K562 (cell line): ENCODE data around the gene TXNRD2. TPM values are rescaled to one million over a fixed set of nuclear protein-coding genes. Genes with fewer than 3 reads are reported as not detected.

Experiments
- BACH1 ChIP-seq: fragments of 200-800 bp; sonication (Bioruptor generic); IDR thresholded peaks from 2 replicates; pipeline ENCODE4 v1.6.1; 2016; ENCODE audit warnings: missing genetic modification characterization, missing compliant biosample characterization
- DACH1 ChIP-seq: fragments of 450-650 bp; IDR thresholded peaks from 2 replicates; pipeline ENCODE4 v1.6.1; 2018; ENCODE audit not compliant: partially characterized antibody
- ETV1 ChIP-seq: fragments of 450-650 bp; conservative IDR thresholded peaks from 2 replicates; pipeline ENCODE4 v1.6.1; 2016; ENCODE audit warnings: missing genetic modification characterization, control low read depth, low read depth, missing compliant biosample characterization
- FOXK1 ChIP-seq: sonication (generic); formaldehyde crosslinking; IDR thresholded peaks from 2 replicates; pipeline ENCODE4 v1.8.0; 2022; ENCODE audit warnings: missing genetic modification reagents, mild to moderate bottlenecking, borderline replicate concordance
- HDAC3 ChIP-seq: fragments of 450-650 bp; IDR thresholded peaks from 2 replicates; pipeline ENCODE4 v1.6.1; 2018; ENCODE audit warnings: borderline replicate concordance, mild to moderate bottlenecking, moderate library complexity; ENCODE audit not compliant: partially characterized antibody
- HNRNPK ChIP-seq: fragments of 200-400 bp; formaldehyde crosslinking; IDR thresholded peaks from one replicate; pipeline ENCODE4 v1.6.1; 2018; ENCODE audit warnings: mild to moderate bottlenecking, low read depth, low read length; ENCODE audit not compliant: poor library complexity, severe bottlenecking
- L3MBTL2 ChIP-seq: fragments of 450-650 bp; IDR thresholded peaks from 2 replicates; pipeline ENCODE4 v1.6.1; 2016; ENCODE audit warnings: mild to moderate bottlenecking, moderate library complexity
- MTF1 ChIP-seq: fragments of 250-450 bp; sonication (Bioruptor Pico); IDR thresholded peaks from 2 replicates; pipeline ENCODE4 v1.9.0; 2021; ENCODE audit warnings: moderate library complexity, mild to moderate bottlenecking, inconsistent platforms, borderline replicate concordance
- NR3C1 ChIP-seq: sonication (generic); formaldehyde crosslinking; IDR thresholded peaks from 2 replicates; pipeline ENCODE4 v1.8.1; 2022; ENCODE audit warnings: missing genetic modification reagents
- PHB2 ChIP-seq: fragments of 450-650 bp; IDR thresholded peaks from 2 replicates; pipeline ENCODE4 v1.6.1; 2017; ENCODE audit warnings: low read depth
- POLR2G ChIP-seq: fragments of 200-400 bp; formaldehyde crosslinking; IDR thresholded peaks from 2 replicates; pipeline ENCODE4 v1.6.1; 2017; ENCODE audit warnings: low read depth, mild to moderate bottlenecking, antibody characterized with exemption, low read length, moderate library complexity
- PTBP1 ChIP-seq: fragments of 200-400 bp; formaldehyde crosslinking; IDR thresholded peaks from 2 replicates; pipeline ENCODE4 v1.6.1; 2017; ENCODE audit warnings: low read depth, low read length
- SETDB1 ChIP-seq: IDR thresholded peaks from one replicate; pipeline ENCODE4 v1.6.1; 2012; ENCODE audit warnings: low read length, control low read depth, inconsistent platforms
- SIX5 ChIP-seq, 2 experiments: IDR thresholded peaks; 2 replicates each; pipeline ENCODE4 v1.6.1; 2011; ENCODE audit warnings: low read length in 2 of 2, borderline replicate concordance in 1 of 2, low read depth in 1 of 2, mild to moderate bottlenecking in 1 of 2, moderate library complexity in 1 of 2; ENCODE audit not compliant: insufficient read depth in 1 of 2
- SMAD2 ChIP-seq: fragments of 150-350 bp; IDR thresholded peaks from 2 replicates; pipeline ENCODE4 v1.6.1; 2014; ENCODE audit warnings: low read depth, mild to moderate bottlenecking, low read length
- SNIP1 ChIP-seq: fragments of 450-650 bp; IDR thresholded peaks from 2 replicates; pipeline ENCODE4 v1.7.1; 2017; ENCODE audit warnings: low read depth, mild to moderate bottlenecking
- SP1 ChIP-seq: sonication (generic); formaldehyde crosslinking; IDR thresholded peaks from 2 replicates; pipeline ENCODE4 v1.8.1; 2022; ENCODE audit warnings: mild to moderate bottlenecking, missing genetic modification reagents
- TCFL5 ChIP-seq: fragments of 250-450 bp; sonication (Bioruptor Pico); conservative IDR thresholded peaks from 2 replicates; pipeline ENCODE4 v1.6.1; 2021; ENCODE audit warnings: mild to moderate bottlenecking, moderate library complexity, matching md5 sums
- ZBTB8A ChIP-seq: fragments of 450-650 bp; IDR thresholded peaks from 2 replicates; pipeline ENCODE4 v1.6.1; 2018; ENCODE audit warnings: mild to moderate bottlenecking, moderate library complexity; ENCODE audit not compliant: partially characterized antibody
- ZNF239 ChIP-seq: fragments of 250-450 bp; sonication (Bioruptor Pico); IDR thresholded peaks from 2 replicates; pipeline ENCODE4 v1.4.0; 2020; ENCODE audit warnings: mild to moderate bottlenecking
- ZNF592 ChIP-seq: fragments of 450-650 bp; IDR thresholded peaks from 2 replicates; pipeline ENCODE4 v1.6.1; 2017; ENCODE audit warnings: antibody characterized with exemption, mild to moderate bottlenecking
- ZNF695 ChIP-seq: fragments of 450-650 bp; formaldehyde crosslinking; IDR thresholded peaks from 2 replicates; pipeline ENCODE4 v1.4.0; 2020; ENCODE audit warnings: mild to moderate bottlenecking, moderate library complexity
- ZNF75A ChIP-seq: fragments of 450-650 bp; formaldehyde crosslinking; IDR thresholded peaks from 2 replicates; pipeline ENCODE4 v1.4.0; 2020; ENCODE audit warnings: mild to moderate bottlenecking
- polyA plus RNA-seq, 8 experiments: library from polyadenylated mRNA; depleted of rRNA in 4 of 8; stranded (reverse) in 5 of 8; unstranded in 3 of 8; fragments of >200 nt; fragmentation: Nextera tagmentation in 2 of 8; fragmentation: Illumina TruSeq in 1 of 8; extraction: Ambion mirVana in 2 of 8; extraction: Trizol in 1 of 8; gene quantifications; 2 replicates each; pipeline versions ENCODE4 v1.2.1 to v1.2.3, GENCODE V29; 2011 to 2014; ENCODE audit warnings: inconsistent platforms in 1 of 8, missing spikeins in 1 of 8
- total RNA-seq, 7 experiments: library from RNA; depleted of rRNA in 6 of 7; stranded (reverse); fragments of >200 nt in 6 of 7; fragmentation: Illumina TruSeq in 2 of 7; extraction: Trizol in 2 of 7; gene quantifications; 2 replicates each; pipeline versions ENCODE4 v1.2.1 to v1.2.3, GENCODE V29; 2011 to 2021; ENCODE audit warnings: low replicate concordance in 1 of 7
- TF ChIP-seq, protein P1 (sequence below): sonication (generic); formaldehyde crosslinking; IDR thresholded peaks from 2 replicates; pipeline ENCODE4 v1.8.0; 2022; ENCODE audit warnings: mild to moderate bottlenecking, low read depth, missing genetic modification reagents

Gene TXNRD2
- total and polyA plus RNA-seq, 9 of the 15 experiments (the other 6 are each of a cell fraction or from before 2014, with no cell fraction given), result 3.3 to 80.2 (median 49.4) TPM

DNA sequence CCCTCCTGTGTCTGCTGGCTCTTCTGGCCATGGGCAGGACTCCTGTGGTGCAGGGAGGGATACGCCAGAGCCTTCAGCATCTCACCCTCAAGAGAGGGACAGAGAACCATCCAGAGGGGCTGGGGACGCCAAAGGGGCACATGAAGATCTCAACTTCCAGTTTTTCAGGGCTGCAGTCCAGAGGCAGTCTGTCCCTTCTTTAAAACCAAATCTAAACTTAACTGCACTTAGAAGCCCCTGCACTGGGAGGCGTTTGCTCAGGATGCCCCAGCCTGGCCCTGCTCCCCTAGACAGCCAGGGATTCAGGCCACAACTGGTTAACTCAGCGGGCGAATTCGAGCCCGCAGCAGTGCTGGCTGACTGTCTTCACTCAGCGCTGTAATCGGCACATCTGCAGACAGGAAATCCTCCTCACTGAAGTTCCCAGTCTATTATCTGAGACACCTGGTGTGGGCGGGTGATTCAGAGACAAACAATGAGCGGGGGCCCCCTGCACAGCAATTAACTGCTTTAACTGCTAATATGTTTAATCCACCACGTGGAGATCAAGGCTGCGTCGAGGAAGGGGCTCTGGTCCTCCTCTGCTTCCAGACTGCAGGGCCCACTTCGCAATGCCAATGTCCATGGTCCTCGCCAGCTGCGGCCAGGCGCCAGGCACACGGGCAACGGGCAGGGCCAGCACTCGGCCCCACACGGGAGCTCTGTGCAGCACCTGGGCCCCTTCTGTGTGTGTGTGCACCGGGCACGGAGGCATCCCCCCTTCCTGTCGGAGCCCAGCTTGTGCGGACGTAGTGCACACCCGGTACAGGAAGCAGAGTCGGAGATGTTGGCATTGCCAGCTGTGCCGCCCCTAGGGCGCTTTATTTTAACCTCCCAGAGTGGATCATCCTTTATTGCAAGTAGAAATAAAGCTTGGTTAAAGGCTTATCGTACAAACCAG lies 50.0 kb downstream of the TXNRD2 start (continued):
- TF ChIP-seq HDAC3, result no peak
- peak; percentile 100 for TF ChIP-seq DACH1
- TF ChIP-seq NR3C1 (CRISPR knock-in tag), result no peak
- TF ChIP-seq ZNF592, result no peak; the same call in 1 of the 2 replicates
- TF ChIP-seq ZNF695 (CRISPR knock-in tag), result peak; percentile 88; the same call in 1 of the 2 replicates
- TF ChIP-seq SP1, result no peak
- TF ChIP-seq SETDB1, result peak; percentile 8
- peak; percentile 99 for TF ChIP-seq ETV1 (tag)
- peak; percentile 84 for TF ChIP-seq PHB2
- TF ChIP-seq SNIP1, result no peak
- no peak for TF ChIP-seq HNRNPK
- TF ChIP-seq TCFL5 (CRISPR knock-in tag), result no peak
- TF ChIP-seq, protein P1, sequence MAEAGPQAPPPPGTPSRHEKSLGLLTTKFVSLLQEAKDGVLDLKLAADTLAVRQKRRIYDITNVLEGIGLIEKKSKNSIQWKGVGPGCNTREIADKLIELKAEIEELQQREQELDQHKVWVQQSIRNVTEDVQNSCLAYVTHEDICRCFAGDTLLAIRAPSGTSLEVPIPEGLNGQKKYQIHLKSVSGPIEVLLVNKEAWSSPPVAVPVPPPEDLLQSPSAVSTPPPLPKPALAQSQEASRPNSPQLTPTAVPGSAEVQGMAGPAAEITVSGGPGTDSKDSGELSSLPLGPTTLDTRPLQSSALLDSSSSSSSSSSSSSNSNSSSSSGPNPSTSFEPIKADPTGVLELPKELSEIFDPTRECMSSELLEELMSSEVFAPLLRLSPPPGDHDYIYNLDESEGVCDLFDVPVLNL (CRISPR knock-in tag), result no peak
- TF ChIP-seq FOXK1 (CRISPR knock-in tag), result no peak
- TF ChIP-seq POLR2G, result peak; percentile 61
- peak; percentile 94 for TF ChIP-seq L3MBTL2
- TF ChIP-seq MTF1 (CRISPR knock-in tag), result 0 out of 2 replicates have a peak, but pooled peaks have one; percentile 37
- TF ChIP-seq SMAD2, result no peak
- no peak for TF ChIP-seq BACH1 (tag)
- TF ChIP-seq ZNF75A, result no peak
- TF ChIP-seq PTBP1, result peak; percentile 85; the same call in 1 of the 2 replicates
- TF ChIP-seq ZNF239, result no peak; the same call in 1 of the 2 replicates
- TF ChIP-seq SIX5 (IDR thresholded peaks at IDR 0.05; ENCODE audit: borderline replicate concordance in 1 of 2, insufficient read depth in 1 of 2, low read depth in 1 of 2, low read length in 2 of 2), result no peak
- no peak for TF ChIP-seq ZBTB8A
